GM19099 (cell line): ENCODE measurements around the gene ZNF521.

Source experiments
- POLR2A ChIP-seq: IDR thresholded peaks from 3 replicates; pipeline ENCODE4 v1.6.1; 2011; ENCODE audit warnings: low read depth; ENCODE audit not compliant: insufficient read length; ENCODE audit errors: extremely low read depth

ZNF521 gene

DNA sequence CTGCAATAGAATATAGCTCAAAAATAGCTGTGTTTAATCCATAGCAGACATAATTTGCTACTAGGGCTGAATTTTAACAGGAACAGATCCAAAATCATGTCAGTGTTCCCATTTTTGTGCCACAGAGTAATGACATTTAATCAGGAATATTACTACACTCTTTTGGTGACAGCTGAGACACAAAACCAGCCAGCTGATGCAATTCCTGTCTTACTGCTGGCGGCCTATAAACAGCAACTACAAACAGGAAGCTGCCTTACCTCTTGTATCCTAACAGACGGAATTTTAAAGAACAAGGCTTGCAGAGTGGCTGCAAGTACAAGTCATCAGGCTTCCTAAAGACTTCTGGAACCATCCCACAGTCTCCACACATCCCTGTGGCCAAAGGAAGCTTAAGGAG lies 218.1 kb downstream of the ZNF521 start:
- TF ChIP-seq POLR2A, result no peak

DNA sequence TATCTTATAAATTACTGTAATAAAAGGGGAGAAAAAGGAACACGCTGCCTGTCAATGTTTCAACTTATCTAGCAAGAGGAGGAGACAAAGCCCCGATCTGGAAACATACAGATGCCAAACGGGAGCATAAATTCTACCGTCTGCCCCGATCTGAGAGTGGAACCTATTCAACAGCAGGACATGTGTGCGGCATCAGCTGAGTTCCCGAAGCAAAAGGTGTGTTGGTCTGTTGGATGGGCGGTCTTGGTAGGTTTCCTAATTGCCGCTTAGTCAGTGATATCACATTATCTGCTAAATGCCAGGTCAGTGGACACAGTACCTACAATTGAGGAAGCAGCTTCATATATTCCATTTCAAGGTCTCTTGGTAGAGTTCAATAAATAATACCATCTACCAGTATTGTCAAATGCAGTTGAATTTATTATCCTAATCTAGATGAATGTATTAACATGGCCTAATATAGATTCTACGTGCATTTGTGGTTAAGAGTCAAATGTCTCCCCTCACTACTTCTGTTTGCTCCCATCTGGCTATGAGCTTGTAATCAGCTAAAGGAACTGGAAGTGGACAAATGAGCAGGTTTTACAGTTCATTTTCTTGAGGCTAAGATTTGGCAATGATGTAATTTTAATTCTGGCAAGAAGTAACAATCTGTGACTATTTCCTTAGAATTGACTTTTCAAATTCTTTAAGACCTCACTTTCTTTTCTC lies 219.0 kb downstream of the ZNF521 start:
- no peak for TF ChIP-seq POLR2A

DNA sequence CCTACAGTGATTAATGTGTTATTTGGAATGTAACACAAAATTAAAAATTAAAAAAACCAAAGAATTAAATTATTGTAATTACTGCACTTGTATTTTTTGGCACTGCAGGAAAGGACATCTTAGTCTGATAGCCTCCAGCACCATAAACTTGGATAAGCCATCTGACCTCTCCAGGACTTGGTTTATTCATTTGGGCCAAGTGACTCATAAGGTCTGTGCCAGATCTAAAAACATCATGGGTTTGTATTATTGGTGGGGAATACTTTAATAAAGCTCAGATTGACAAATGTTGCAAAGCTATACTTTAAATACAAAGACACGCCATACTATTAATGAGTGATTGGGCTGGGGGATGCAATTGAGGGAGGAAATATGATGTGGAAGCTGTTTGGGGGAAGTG lies 225.2 kb downstream of the ZNF521 start:
- TF ChIP-seq POLR2A, result no peak

DNA sequence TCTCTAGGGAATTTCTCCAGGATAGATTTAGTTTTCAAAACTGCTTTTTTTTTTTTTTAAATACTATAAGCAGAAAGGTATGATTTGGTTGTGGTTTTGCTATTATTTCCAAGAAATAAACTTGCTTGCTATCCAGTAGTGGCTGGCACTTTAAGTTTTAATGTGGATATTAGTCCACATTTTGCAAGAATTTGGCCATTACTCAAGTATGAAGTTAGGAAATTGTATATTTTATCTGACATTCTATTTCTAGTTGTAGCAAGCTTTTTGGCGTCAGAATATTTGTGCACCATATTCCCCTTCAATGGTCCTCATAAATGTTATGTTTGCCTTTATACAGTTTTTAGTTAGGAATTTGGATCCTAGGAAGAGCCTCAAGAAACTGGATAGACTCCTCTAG lies 226.3 kb downstream of the ZNF521 start:
- no peak for TF ChIP-seq POLR2A

DNA sequence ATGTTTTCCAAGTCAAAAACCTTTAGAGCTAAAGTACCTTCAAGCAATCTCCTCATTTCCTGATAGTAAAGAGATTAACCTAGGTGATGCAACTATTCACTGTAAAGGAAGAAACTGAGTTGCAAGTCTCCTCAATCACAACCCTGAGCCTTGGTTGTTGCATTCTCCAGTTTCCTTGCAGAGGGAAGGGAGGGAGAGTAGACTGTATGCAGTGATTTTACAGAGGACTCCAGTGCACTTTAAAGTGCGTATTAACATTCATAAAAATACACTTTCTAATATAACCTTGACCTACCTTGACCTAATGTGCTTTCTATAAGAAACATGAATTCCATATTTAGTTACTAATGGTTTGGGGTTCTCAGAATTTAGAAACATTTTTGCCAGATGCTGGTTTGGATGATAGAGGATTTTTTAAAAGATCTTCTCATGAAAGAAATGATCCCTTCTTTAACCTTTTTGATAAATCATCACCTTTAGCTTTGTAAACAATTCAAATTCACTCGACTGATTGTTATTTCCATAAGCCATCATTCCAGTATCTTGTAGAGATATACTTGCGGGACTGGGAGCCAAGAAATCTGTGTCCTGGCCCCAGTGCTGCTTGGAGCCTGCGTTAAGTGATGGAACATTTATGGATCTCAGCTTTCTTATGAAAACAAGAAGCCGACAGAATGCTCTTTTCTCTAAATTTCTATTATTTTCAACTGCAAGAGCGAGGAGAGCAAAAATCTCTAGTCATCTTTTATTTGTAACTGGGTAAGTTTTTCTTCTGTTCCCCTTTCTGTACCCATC lies 228.3 kb downstream of the ZNF521 start:
- no peak for TF ChIP-seq POLR2A

DNA sequence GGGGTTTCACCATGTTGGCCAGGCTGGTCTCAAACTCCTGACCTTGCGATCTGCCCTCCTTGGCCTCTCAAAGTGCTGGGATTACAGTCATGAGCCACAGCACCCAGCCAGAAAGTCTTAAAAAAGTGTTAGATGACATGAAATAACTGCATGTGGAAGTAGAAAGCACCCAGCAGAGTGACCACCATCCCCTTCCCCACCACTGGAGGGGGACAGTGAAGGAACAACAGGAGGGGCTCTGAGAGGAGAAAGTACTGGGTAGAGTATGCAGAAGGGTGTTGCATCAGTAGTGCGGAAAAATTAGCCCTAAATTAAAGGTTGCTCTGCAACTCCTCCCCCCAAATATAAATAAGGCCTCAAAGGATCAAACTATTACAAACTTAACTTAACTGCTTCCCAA lies 230.5 kb downstream of the ZNF521 start:
- TF ChIP-seq POLR2A, result no peak

DNA sequence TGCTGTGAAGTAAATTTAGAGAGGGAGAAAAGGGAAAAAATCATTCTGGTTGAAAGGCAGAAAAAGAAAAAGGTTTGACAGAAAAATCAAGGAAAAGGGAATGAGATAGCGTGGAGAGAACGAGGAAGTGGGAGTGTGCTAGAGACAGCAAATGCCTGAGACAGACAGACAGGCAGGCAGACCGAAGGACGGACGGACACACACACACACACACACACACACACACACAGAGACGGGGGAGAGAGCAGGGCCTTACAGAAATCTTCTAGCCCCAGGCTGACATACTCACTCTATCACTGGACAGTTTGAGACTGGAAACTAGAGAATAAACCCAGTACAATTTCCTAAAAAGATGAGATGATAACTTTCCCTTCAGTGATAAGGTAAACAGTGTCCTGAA lies 238.4 kb downstream of the ZNF521 start:
- no peak for TF ChIP-seq POLR2A

DNA sequence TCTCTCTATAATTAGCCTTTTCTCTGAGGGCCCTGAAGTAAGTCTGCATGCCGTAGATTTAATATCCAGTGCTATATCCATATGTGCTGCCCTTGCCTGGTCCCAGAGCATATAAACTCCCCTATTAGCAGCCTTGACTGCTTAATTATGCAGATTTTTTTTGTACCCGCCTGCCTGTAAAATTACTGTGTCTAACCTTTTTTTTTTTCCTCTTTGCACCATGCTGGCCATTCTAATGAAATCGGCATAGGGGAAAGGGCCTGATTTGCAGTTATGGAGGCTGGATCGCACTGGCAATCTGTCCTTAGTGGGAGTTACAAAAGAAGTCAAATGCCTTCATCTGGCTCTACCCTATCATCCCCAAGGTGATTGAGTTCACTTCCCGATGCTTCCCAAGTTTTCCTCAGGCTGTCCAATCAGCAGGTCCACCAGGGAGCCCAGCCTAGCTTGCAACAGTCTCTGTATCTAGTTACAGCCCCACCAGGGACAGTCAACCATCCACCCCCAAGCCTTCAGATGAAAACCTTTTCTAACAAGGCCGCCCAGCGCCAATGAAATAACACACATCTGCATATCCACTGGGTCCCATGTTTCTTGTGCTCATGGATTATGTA lies 239.0 kb downstream of the ZNF521 start:
- no peak for TF ChIP-seq POLR2A

DNA sequence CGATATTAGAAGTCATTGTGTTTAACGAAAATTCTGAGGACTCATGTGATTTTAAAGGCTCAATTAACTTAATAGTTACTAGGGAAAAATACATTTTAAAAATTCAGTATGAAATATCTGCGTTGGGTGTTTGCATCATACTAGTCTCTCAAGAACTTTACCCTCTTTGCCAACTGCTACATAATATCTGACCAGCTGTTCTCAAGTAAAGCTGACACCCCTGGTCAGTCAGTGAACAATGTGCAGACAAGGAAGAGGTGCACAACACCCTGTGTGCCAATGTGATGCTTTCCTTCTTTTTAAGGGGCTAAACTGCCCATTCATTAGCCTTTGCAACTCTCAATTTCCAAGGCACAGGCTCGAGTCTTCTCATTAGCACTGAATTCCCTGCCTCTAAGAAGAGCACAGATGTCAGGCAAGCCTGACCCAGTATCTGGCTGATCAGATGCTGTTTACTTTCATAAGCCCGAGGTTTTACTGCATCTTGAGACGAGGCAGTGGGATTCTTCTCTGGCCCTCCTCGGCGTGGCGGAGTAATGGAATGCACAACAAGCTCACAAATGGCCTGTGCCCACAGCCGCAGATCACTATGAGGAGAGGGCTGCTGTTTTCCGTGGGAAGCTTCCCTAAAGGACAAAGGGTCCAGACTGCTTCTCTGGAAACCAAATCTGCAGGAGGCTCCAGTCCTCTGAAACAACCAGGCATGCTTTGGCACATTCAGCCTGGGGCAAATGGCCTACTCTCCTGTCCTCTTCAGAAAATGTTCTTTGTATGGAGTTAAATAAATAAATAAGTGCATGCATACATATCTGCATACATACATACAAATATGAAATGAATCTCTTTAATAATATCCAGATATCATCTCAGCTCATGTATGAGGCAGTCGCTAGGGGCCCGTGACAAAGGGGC lies 240.3 kb downstream of the ZNF521 start:
- TF ChIP-seq POLR2A, result no peak

DNA sequence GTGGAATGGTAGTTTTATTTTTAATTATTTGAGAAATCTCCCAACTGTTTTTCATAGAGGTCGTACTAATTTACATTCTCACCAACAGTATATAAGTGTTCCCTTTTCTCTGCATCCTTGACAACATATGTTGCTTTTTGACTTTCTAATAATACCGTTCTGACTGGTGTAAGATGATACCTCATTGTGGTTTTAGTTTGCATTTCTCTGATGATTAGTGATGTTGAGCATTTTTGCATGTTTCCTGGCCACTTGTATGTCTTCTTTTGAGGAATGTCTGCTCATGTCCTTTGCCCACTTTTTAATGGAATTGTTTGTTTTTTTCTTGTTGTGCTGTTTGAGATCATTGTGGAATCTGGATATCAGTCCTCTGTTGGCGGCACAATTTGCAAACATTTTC lies 242.5 kb downstream of the ZNF521 start:
- no peak for TF ChIP-seq POLR2A

DNA sequence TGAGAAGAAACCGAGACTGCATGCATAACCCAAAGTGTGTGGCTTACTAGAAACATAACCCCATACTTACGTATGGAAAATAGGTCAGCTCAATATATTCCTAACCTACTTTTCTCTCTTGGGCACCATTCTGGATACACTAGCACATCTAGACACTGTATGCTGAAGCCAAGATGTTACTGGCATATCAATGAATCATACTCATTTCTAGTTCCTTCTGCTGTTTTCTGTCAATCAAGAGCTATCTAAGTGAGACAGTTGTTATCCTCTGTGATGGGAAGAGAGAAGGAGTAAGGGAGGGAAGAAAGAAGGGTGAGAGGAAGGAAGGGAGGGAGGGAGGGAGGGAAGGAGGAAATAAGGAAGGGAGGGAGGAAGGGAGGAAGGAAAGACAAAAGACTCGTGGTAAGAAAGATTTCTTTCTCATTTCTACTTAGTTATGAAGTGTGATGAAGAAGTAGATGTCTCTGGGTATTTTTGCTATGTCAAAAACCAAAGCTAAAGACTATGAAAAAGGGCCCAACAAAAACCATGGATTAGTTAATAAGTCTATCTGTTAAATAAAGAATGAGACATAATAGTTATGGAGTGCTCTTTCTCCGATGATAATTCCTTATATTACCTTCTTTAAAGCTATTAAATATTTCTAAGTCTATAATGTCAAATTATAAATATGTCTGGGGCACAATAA lies 248.4 kb downstream of the ZNF521 start:
- TF ChIP-seq POLR2A, result no peak

DNA sequence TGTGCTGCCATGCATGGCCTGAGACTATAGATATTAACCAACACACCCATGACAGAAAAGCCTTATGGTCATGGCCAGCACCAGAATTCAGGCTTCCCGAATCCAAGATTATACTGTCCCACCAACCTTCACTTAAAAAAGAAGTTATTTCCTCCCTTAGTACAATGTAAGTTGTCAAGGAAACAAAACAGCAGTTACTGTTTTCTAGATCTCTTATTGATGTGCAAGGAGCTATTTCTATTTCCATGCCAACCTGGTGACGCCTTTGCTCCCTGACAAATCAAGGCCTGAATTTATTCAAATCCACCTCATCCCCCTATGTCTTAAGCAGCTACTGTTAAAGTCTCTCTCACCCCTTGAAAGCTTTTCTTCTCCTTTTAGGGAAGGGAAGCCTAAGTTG lies 249.3 kb downstream of the ZNF521 start:
- TF ChIP-seq POLR2A, result no peak

DNA sequence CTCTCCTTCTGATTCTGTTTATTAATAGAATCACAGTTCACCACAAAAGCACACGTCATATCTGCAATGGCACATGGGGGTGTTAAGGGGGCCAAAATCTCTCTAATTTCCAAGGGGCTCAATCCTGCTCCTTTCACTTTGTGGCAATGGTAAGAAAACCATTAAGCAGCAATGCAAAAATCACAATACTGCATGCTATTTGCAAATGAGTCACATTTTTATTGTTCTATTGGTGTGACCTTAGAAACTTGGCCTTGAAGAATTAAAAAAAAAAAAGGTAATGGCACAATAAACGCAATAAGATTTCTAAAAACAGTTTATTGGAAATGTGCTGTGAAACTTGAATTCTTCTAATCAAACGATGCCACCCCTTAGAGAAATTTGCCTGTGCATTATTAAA lies 251.5 kb downstream of the ZNF521 start:
- no peak for TF ChIP-seq POLR2A

DNA sequence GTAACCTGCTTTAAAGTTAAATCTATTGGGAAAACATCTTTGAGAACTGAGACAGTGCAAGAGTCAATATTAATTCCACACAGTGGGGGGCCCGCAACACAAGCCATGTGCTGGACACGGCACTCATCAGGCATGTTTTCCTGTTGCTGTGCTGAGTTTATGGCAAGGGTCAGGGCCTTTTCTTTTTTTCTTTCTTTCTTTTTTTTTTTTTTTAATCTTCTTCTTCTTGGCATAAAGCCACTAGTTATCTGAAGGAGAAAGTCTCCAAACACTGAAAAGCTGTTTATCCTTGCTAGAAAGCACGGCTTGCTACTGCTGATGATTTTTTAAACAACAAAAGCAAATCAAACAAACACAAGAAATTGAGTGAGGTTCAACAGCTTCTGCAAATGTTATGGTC lies 252.1 kb downstream of the ZNF521 start:
- TF ChIP-seq POLR2A, result no peak
